Measurements from ENCODE around the gene SMARCA2. TPM values are rescaled to one million over a fixed set of nuclear protein-coding genes. Genes with fewer than 3 reads are reported as not detected.

Gene SMARCA2
- total and polyA plus RNA-seq, 10 of the 15 experiments (the other 5 are each of a cell fraction or from before 2014, with no cell fraction given): 100 to 392 (median 204) TPM

GRCh38 chr9:2036844-2037243 lies 21.7 kb downstream of the SMARCA2 start:
- no peak overlapping the region for H3K4me2 ChIP-seq (ENCODE audit: control insufficient read depth, insufficient read depth)
- ATAC-seq (no peak), DNase-seq (ENCODE audit: low read depth, low spot score) (no peak), FAIRE-seq (no peak)
- no peaks in the 10 kb centered on the region for H3K27me3 ChIP-seq (replicated peaks in 1 of 2; ENCODE audit: control insufficient read depth in 2 of 2, insufficient read depth in 2 of 2, low read length in 1 of 2)
- 97% methylated on average over 4 of the region's 4 CpGs for WGBS (ENCODE audit: insufficient coverage, insufficient replicate concordance, low lambda C conversion rate, missing lambda C conversion rate)
- ChIA-PET POLR2A (no interaction called here), RAD21 (ENCODE audit: unreplicated experiment) (interaction anchor here (1.0 to 1.2 kb wide), 2 partner anchors 17 to 99 kb away, joined by 3 to 4 read pairs; no protein-coding TSS in a partner anchor), SMC1A (ENCODE audit: uncharacterized antibody, unreplicated experiment) (interaction anchor here (1.2 to 1.9 kb wide), 2 partner anchors 17 to 18 kb away, joined by 4 to 9 read pairs; no protein-coding TSS in a partner anchor), CTCF (no interaction called here)
- H4K20me1 ChIP-seq (ENCODE audit: control insufficient read depth, insufficient read depth): no peaks in the 10 kb centered on the region
- H3K79me2 ChIP-seq (ENCODE audit: control insufficient read depth, insufficient read depth, low read length): peaks cover 56% of the 10 kb centered on the region
- peaks cover 3% of the 10 kb centered on the region for H3K4me1 ChIP-seq (ENCODE audit: control insufficient read depth, insufficient read depth, low read length)
- no peaks in the 10 kb centered on the region for H3K9me3 ChIP-seq (replicated peaks; ENCODE audit: control insufficient read depth, insufficient read depth, low read length)
- in situ Hi-C loops (cut with MboI): no loop called here
- H3K4me3 ChIP-seq: no peak overlapping the region
- no peak for TF ChIP-seq SRF (IDR thresholded peaks at IDR 0.05; ENCODE audit: low read depth in 2 of 2, low read length in 2 of 2)
- no peak for TF ChIP-seq EED (IDR thresholded peaks at IDR 0.05; ENCODE audit: low read depth)
- TF ChIP-seq KLF5 (IDR thresholded peaks at IDR 0.05; ENCODE audit: partially characterized antibody): no peak
- TF ChIP-seq CBFB (IDR thresholded peaks at IDR 0.05; ENCODE audit: low read depth): no peak
- TF ChIP-seq CREM (IDR thresholded peaks at IDR 0.05; ENCODE audit: low read depth): no peak
- TF ChIP-seq HSF1 (IDR thresholded peaks at IDR 0.05; ENCODE audit: low read depth, low read length): no peak
- no peak for TF ChIP-seq IKZF2 (IDR thresholded peaks at IDR 0.05)
- TF ChIP-seq POLR2AphosphoS5 (IDR thresholded peaks at IDR 0.05; ENCODE audit: low read length): no peak
- TF ChIP-seq RELA (IDR thresholded peaks at IDR 0.05; ENCODE audit: borderline replicate concordance, partially characterized antibody): no peak
- no peak for TF ChIP-seq HDGF (IDR thresholded peaks at IDR 0.05)
- no peak for TF ChIP-seq ZNF217 (IDR thresholded peaks at IDR 0.05)
- TF ChIP-seq ATF2 (IDR thresholded peaks at IDR 0.05; ENCODE audit: low read length): no peak
- TF ChIP-seq CEBPB (IDR thresholded peaks at IDR 0.05; ENCODE audit: borderline replicate concordance in 1 of 2, low read depth in 2 of 2, low read length in 2 of 2): no peak
- no peak for TF ChIP-seq SP1 (IDR thresholded peaks at IDR 0.05; ENCODE audit: low read depth, low read length)
- no peak for TF ChIP-seq ZZZ3 (IDR thresholded peaks at IDR 0.05; ENCODE audit: control insufficient read depth, insufficient read length, low read depth)
- no peak for TF ChIP-seq E4F1 (IDR thresholded peaks at IDR 0.05; ENCODE audit: borderline replicate concordance, partially characterized antibody)
- no peak for TF ChIP-seq CREB1 (IDR thresholded peaks at IDR 0.05; ENCODE audit: low read depth)
- TF ChIP-seq WRNIP1 (IDR thresholded peaks at IDR 0.05; ENCODE audit: borderline replicate concordance, low read depth, low read length): no peak
- no peak for TF ChIP-seq ASH2L (IDR thresholded peaks at IDR 0.05; ENCODE audit: borderline replicate concordance, low read depth)
- H3K9ac ChIP-seq (ENCODE audit: control insufficient read depth, insufficient read depth, low read length): no peak overlapping the region
- no peak overlapping the region for H2AFZ ChIP-seq (ENCODE audit: control insufficient read depth, low read depth, low read length)
- intact Hi-C loops (cut with micrococcal nuclease; ENCODE audit: unreplicated experiment): no loop called here
- no peak overlapping the region for H3K27ac ChIP-seq (ENCODE audit: control insufficient read depth, insufficient read depth)
- no TSS peak for BruUV-seq (replicated peaks)
- H3K36me3 ChIP-seq (ENCODE audit: control insufficient read depth in 2 of 2, insufficient read depth in 2 of 2, low read length in 1 of 2): peaks cover 20 to 57% of the 10 kb centered on the region in 2 experiments

All from GM12878 (cell line).